KMS-11 (cell line): ENCODE data around the gene RANBP17.

ENCODE experiments used
- H2AFZ ChIP-seq: fragments of 200-600 bp; sonication (generic); 2 replicates; pipeline ENCODE4 v1.6.1; 2016; ENCODE audit warnings: antibody characterized with exemption, mixed run types, low read depth
- H3K27ac ChIP-seq: fragments of 200-600 bp; sonication (generic); 2 replicates; pipeline ENCODE4 v1.6.1; 2016; ENCODE audit warnings: mild to moderate bottlenecking, mixed run types
- H3K27me3 ChIP-seq: fragments of 200-600 bp; sonication (generic); 2 replicates; pipeline ENCODE4 v1.6.1; 2017; ENCODE audit warnings: mild to moderate bottlenecking, low read depth, mixed run types, moderate library complexity; ENCODE audit not compliant: insufficient read depth
- H3K36me3 ChIP-seq: fragments of 200-600 bp; sonication (generic); 2 replicates; pipeline ENCODE4 v1.6.1; 2017; ENCODE audit warnings: mild to moderate bottlenecking, mixed run types; ENCODE audit not compliant: insufficient read depth
- H3K4me1 ChIP-seq: fragments of 200-600 bp; sonication (generic); 2 replicates; pipeline ENCODE4 v1.6.1; 2016; ENCODE audit warnings: mild to moderate bottlenecking, low read depth, mixed run types; ENCODE audit not compliant: poor library complexity, severe bottlenecking
- H3K4me2 ChIP-seq: fragments of 200-600 bp; sonication (generic); 2 replicates; pipeline ENCODE4 v1.7.0; 2016; ENCODE audit warnings: mild to moderate bottlenecking, mixed run types
- H3K4me3 ChIP-seq: fragments of 200-600 bp; sonication (generic); IDR thresholded peaks from 2 replicates; pipeline ENCODE4 v1.6.1; 2017; ENCODE audit warnings: low read depth, low read length, mixed read lengths; ENCODE audit not compliant: insufficient read depth
- H3K79me2 ChIP-seq: fragments of 200-600 bp; sonication (generic); 2 replicates; pipeline ENCODE4 v1.6.1; 2016; ENCODE audit warnings: low read depth, mixed run types; ENCODE audit not compliant: insufficient read depth
- H3K9ac ChIP-seq: fragments of 200-600 bp; sonication (generic); 2 replicates; pipeline ENCODE4 v1.6.1; 2016; ENCODE audit warnings: mild to moderate bottlenecking, mixed run types
- H4K20me1 ChIP-seq: fragments of 200-600 bp; sonication (generic); 2 replicates; pipeline ENCODE4 v1.6.1; 2016; ENCODE audit warnings: mild to moderate bottlenecking, mixed run types; ENCODE audit not compliant: insufficient read depth
- CTCF ChIP-seq: fragments of 200-600 bp; sonication (generic); conservative IDR thresholded peaks from 2 replicates; pipeline ENCODE4 v1.6.1; 2017; ENCODE audit warnings: low read depth, mild to moderate bottlenecking, antibody characterized with exemption, low read length, moderate library complexity, mixed read lengths

Gene RANBP17

GRCh38 chr5:170861917-170862766 lies at the start of gene RANBP17:
Gene RANBP17, plus strand, starts transcription at chr5:170862018.
- Histone ChIP-seq H3K36me3 (no peaks in the 10 kb centered on the region), H3K79me2 (no peaks in the 10 kb centered on the region), H3K4me1 (peaks cover 14% of the 10 kb centered on the region), H2AFZ (no peak within 1 kb of the TSS), H3K27ac (no peak within 1 kb of the TSS), H4K20me1 (no peaks in the 10 kb centered on the region), H3K4me2 (no peak within 1 kb of the TSS), H3K4me3 (no peak within 1 kb of the TSS), H3K9ac (no peak within 1 kb of the TSS), H3K27me3 (no peaks in the 10 kb centered on the region)
- no peak for TF ChIP-seq CTCF

GRCh38 chr5:170813231-170813630 lies 48.6 kb upstream of the RANBP17 start:
- TF ChIP-seq CTCF = no peak
- no peak overlapping the region for H3K27ac ChIP-seq
- no peaks in the 10 kb centered on the region for H3K36me3 ChIP-seq
- H3K79me2 ChIP-seq = no peaks in the 10 kb centered on the region
- H3K4me2 ChIP-seq = no peak overlapping the region
- no peak overlapping the region for H3K4me3 ChIP-seq
- H3K27me3 ChIP-seq = no peaks in the 10 kb centered on the region
- no peaks in the 10 kb centered on the region for H4K20me1 ChIP-seq
- H2AFZ ChIP-seq = no peak overlapping the region
- H3K9ac ChIP-seq = no peak overlapping the region
- H3K4me1 ChIP-seq = no peaks in the 10 kb centered on the region

- TF ChIP-seq CTCF = no peak
- Histone ChIP-seq H4K20me1 (no peaks in the 10 kb centered on the region), H3K4me1 (no peaks in the 10 kb centered on the region)
Observed at GRCh38 chr5:170817195-170817594, 44.6 kb upstream of the RANBP17 start.

GRCh38 chr5:170818232-170818631 lies 43.6 kb upstream of the RANBP17 start:
- no peak overlapping the region for H3K27ac ChIP-seq
- H3K4me1 ChIP-seq = no peaks in the 10 kb centered on the region

More at GRCh38 chr5:170817195-170817594, 44.6 kb upstream of the RANBP17 start:
- no peak overlapping the region for H3K9ac ChIP-seq
- no peak overlapping the region for H3K4me2 ChIP-seq
- H3K27ac ChIP-seq = no peak overlapping the region
- no peak overlapping the region for H2AFZ ChIP-seq
- no peaks in the 10 kb centered on the region for H3K36me3 ChIP-seq
- no peaks in the 10 kb centered on the region for H3K79me2 ChIP-seq
- no peak overlapping the region for H3K4me3 ChIP-seq
- H3K27me3 ChIP-seq = no peaks in the 10 kb centered on the region

More at GRCh38 chr5:170818232-170818631, 43.6 kb upstream of the RANBP17 start:
- H3K4me2 ChIP-seq = no peak overlapping the region
- H3K36me3 ChIP-seq = no peaks in the 10 kb centered on the region
- TF ChIP-seq CTCF = no peak
- H3K9ac ChIP-seq = no peak overlapping the region
- no peaks in the 10 kb centered on the region for H3K27me3 ChIP-seq
- H3K4me3 ChIP-seq = no peak overlapping the region
- H3K79me2 ChIP-seq = no peaks in the 10 kb centered on the region
- no peak overlapping the region for H2AFZ ChIP-seq
- no peaks in the 10 kb centered on the region for H4K20me1 ChIP-seq
